ENCODE measurements around the gene C17orf113.
"Not testable (repeated sequence)": the region's sequence is repeated elsewhere in the genome, so short reads cannot be mapped to it uniquely, and the experiment has no call there.

Gene C17orf113

DNA sequence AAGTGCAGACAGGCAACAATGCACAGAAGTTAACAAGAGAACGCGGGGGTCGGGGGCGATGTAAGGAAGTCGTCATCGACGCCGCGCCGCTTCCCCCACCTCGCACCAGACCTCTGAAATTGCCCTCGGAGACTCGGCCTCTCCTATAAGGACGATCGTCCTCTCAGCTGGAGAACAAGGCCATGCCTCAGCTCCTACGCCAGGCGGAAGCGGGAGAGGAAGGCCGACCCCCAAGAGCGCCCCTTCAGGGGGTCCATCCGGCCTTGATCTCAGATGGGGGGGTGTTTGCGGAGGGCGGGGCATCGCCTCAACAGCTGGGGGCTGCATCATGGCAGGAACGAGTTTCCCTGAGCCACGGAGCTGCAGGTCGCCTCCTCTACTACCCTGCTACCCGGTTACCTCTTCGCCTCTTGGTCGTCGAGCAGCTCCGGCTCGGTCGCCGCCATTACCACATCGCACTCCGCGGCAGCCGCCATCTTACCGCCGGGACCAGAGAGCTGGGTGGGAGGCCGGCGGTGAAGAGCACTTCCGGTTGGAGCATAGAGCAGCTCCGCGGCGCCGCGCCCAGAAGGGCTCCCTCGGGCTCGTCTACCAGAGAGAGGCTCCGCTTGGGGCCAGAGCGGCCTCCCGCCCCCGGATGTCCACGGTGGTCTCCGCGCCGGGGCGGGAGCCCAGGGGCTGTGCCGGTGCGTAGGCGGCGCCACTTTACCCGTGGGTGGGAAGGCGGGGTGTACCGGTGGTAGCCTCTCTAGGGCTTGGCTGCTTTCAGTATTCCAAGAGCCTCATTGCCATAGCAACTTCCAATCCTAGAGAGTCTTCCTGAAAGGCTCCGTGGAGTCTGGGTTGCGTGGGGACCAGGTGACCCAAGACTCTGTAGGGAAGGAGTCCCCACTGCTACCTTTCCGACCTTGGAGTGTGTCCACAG is 33.2 kb downstream of the C17orf113 start, which contains the start of gene DNAJC7:
DNAJC7 (minus strand) TSS at position 499 of the 925 bp plus-strand sequence; CDS start at position 476, 23 bp downstream.
- peak; percentile 93 for DNase-seq (ENCODE audit: low spot score)

DNA sequence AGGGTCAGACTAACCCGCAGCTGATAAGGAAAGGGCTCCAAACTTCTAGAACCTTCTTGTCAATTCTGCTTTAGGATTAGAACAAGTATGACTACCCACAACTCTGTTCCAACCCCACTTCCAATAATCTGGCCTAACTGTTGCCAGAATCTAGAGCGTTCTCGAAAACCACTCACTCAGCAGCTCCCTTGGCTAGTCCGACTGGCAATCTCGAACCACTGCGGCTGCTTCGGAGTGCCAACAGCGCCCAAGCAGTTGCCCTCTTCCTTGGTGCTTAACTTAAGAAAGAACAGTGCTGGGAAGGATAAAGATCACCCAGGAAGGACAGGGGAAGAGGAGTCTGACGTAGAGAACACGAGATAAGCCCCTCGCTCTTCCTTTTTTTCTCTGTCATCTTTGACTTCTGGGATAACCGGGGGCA is 34.0 kb downstream of the C17orf113 start:
- peak; percentile 25 for DNase-seq (ENCODE audit: low spot score)

DNA sequence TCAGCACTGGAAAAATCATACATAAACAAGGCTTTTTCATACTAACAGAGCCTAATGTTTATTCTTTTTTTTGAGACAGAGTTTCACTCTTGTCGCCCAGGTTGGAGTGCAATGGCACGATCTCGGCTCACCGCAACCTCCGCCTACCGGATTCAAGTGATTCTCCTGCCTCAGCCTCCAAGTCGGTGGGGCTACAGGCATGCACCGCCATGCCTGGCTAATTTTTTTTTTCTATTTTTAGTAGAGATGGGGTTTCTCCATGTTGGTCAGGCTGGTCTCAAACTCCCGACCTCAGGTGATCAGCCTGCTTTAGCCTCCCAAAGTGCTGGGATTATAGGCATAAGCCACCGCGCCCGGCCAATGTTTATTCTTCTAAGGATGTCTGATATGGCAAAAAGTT is 36.7 kb downstream of the C17orf113 start:
- not testable (repeated sequence) for DNase-seq (ENCODE audit: low spot score)

DNA sequence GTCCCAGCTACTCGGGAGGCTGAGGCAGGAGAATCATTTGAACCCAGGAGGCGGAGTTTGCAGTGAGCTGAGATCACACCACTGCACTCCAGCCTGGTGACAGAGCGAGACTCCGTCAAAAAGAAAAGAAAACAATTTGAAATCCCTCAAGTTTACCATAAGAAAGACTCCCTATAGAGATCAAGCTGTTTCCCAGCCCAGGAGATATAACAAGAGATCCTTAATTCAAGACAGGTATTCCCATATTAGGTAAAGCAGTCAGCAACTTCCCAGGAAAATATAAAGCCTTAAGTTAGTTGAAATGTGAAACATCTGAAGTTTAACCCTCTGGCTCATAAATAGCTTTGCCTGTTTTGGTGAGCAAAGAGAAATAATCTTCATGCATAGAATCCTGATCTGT is 38.0 kb downstream of the C17orf113 start:
- DNase-seq (ENCODE audit: low spot score): not testable (repeated sequence)

DNA sequence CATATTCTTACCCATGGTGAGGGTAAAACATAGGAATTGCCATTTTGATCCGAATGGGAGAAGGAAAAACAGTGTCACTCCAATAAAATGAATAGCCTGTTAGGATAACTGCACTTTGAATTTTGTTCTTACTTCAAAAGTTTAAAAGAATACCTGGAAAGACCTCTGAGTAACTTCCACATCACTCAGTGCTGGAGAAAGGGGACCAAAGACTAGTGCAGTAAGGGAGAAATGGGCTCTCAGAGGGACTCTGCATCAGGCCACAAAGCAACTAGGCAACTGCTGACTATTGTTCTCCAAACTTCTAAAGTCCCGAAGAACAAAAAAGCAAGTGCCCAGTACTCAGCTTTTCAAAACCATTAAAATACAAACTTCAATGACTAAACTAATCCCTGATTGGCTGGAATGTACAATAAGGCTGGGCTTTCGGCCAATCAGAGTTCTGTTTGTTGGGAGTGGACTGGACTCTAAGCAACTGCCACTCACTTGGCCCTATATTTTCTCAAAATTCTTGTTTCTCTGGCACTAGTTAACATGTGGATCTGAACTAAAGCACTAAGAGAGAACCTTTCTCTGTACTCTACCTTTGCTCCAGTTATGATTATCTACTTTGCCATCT is 39.4 kb downstream of the C17orf113 start:
- peak; percentile 26 for DNase-seq (ENCODE audit: low spot score)

DNA sequence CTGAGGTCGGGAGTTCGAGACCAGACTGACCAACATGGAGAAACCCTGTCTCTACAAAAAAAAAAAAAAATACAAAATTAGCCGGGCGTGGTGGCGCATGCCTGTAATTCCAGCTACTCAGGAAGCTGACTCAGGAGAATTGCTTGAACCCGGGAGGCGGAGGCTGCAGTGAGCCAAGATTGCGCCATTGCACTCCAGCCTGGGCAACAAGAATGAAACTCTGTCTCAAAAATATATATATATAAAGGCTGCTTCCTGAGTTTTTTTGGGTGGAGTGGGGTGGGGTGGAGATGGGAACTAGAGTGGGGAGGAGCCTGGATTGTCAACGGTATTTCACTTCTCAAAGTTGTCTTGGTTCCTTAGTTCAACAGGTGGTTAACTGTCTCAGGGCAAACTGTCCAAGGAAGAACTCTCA is 40.1 kb downstream of the C17orf113 start:
- DNase-seq (ENCODE audit: low spot score): peak; percentile 46

DNA sequence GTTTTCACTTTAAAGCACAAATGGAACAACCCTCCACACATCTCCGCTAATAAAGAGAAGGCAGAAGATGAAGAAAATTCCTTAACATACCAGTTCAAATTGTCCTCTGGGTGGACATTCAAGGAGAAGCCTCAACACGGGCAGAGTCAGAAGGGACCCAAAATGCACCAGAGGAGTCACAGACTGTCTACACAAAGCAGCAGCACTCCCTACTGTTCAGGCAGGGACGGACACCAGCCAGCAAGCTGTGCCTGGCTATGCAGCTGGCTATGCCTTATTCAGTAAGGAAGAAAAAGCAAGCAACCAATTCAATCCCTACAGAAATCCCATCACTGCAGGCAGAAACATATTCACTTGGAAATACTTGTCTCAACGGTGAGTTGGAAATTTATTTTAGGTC is 41.2 kb downstream of the C17orf113 start:
- no peak for DNase-seq (ENCODE audit: low spot score)

DNA sequence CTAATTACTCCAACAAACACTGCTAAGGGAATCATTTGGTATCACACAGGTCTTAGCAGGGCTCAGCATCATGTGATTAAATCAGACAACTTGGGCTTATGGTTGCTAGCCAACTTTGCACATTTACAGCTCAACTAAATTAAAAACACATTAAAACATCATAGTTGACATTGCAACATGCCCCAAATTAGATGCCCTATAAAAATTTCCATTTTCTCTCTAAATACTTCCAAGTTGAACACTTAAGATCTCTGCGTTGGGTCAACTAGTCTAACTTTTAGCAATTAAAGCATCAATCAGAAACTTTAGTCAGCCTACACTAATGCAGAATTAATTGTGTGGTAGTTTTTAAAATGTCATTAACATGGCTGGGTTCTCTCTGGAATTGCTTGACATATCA is 45.2 kb downstream of the C17orf113 start:
- DNase-seq (ENCODE audit: low spot score): no peak

DNA sequence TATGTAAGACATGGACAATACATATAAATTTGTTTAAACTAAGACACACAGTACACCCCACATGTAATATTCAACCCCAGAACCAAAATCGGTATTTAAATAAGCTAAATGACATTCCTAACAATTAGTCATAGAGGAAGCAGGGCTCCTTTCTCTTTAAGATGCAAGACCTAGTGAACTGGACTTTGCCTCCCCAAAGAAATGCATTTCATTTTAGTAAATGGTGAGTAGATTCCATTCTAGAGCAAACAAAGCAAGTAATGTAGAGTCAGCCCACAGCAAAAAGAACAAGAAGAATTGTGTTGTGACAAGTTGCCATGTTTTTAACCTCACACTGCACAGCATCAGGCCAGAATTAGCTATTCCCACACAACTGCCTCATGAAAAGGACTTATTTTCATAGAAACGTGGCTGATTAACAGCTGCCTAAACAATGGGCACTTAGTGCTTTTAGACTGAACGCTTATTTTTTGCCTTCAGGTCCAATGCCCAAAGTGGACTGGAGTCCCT is 47.6 kb downstream of the C17orf113 start:
- peak; percentile 67 for DNase-seq (ENCODE audit: low spot score)

DNA sequence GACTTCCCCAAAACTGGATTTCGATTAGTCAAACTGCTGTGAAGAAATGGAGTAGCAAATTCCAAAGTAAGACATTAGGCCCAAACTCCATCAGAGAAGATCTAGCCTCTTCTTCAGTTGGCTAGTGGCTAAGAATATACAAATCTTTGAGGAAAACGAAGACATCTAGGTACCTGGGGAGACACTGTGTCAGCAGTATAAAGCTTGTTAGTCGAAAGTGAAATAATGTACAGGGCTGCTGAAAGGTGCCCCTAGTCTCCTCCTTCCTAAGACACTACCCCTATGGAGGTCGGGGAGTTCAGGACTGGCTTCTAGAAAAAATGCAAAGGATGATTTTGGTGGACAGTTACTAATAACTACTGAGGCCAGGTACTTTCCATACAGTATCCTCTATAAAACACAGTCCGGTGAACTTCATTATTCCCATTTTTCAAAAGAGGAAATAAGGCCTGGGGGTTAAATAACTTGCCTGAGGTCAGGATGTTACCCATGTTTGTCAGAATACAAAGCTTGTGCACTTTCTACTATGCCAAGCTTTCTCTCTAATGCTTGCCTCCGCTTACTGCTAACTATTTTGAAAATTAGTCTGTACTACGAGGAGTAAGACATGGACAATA is 48.1 kb downstream of the C17orf113 start:
- no peak for DNase-seq (ENCODE audit: low spot score)

DNA sequence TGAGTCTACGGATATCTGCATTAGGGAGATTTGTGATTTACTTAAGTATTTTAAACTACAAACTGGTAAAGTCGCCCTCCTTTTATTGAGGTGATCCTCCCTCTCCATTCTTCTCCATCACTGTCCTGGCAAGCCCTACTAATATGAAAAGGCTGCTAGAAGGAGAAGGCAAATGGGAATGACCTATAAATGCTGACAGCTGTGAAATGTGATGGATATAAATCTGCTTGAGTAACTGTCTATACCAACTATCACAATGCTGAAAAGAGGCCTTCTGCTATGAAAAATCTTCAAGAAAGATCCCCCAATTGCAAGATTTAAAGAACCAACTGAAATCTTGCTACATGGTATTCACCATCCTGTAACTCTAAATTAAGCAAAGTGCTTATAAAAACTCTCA is 48.7 kb downstream of the C17orf113 start:
- no peak for DNase-seq (ENCODE audit: low spot score)

DNA sequence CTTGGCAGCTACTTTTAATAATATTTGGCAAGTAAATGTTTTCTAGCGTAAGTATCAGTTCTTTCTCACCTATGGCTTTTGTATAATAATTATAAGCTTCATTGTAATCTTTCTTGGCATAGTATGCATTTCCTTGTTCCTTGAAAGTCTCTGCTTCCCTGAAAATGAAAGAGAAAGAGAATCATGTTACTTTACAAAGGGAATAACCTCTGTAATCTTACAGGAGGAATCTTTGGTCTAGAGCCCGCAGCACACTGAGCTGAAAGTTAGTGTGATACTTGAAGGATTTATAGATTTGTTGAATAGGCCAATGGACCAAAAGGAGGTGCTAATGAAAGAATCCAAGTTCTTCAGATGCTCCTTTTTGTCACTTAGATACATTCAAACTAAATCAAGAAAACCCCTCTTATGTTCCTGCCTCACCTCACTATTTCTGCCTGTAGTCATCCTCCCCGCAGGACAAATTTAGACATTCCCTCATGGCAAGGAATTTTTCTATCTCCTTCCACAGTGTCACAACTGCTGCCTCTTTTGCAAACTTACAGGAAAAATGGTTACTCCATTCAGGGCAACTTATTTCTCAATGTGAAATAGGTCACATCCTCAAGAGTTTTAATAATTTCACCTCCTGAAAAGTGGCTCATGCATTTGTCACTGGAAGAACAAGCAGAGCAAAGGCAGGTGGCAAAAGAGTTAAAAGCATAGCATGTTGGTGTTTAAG is 49.8 kb downstream of the C17orf113 start:
- no peak for DNase-seq (ENCODE audit: low spot score)

DNA sequence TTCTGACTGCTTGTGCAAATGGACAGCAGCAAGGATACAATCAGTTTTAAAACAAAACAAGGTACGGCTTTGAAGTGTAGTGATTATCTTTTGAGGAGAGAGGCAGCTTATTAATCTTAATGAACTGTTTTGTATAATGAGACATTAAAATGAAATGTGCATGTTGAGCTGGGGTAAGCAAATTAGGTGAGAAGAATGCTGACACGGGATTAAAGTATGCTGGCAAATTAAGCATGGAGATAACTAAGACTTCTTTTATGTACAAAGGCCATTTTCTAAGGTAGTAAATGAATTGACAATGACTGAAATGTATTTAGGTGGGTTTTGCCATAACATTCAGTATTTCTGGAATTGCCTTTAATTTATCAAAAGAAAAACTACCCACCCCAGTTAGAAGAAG is 51.9 kb downstream of the C17orf113 start:
- DNase-seq (ENCODE audit: low spot score): no peak

DNA sequence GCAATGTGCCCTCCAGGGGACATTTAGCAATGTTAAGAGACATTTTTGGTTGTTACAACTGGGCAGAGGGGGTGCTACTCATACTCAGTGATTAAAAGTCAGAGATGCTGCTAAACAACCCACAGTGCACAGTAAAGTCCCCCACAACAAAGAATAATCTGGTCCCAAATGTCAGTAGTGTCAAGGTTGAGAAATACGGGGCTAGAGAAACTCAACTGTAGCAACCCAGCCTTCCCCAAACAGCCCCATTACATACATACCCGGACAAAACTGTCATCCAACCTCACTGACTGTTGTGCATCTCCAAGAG is 53.6 kb downstream of the C17orf113 start:
- no peak for DNase-seq (ENCODE audit: low spot score)

DNA sequence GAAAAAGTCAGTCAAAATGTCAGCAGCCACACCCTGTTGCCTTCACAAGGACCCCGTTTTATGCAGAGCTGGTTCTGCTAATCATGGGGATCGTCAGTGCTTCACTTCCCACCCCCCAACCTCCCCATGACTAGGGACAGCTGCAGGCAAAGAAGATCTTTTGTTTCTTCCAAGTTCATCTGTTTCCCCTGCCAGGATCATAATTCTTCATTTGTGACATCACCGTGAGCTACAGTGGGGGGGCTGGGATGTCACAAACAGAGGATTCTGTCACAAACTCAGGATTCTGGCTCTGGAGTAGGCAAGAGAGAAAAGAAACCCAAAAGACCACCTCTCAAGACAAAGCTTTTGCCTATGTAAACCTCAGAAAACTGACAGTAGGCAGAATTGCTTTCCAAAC is 57.8 kb downstream of the C17orf113 start:
- DNase-seq (ENCODE audit: low spot score): no peak

DNA sequence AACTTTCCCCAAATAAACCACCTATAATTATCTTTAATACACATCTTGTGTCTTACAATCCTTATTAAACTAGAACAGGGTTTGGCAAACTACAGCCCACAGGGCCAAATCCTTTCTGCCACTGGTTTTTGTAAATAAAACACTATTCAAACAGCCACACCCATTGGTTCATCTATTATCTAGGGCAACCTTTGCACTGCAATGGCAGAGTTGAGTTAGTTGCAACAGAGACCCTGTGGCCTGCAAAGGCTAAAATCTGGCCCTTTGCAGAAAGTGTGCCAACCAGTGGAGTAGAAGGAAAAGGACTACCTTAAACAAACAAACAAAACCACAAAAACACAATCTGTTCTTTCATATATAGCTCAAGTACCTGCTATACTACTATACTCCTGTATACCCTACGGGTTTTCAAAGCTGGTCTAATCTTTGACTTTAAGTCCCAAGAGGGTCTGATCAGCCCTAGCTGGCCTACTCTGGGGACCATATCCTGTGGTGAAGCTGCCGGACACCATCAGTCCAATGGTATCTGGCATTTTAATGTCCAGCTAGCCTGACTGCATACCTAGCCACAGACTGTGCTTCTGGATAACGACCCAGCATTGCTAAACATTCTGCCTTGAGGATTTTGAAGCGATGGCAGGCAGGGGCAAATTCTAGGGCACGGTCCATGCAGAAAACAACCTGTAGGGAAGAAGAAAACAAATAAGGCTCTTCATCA is 60.5 kb downstream of the C17orf113 start:
- DNase-seq (ENCODE audit: low spot score): no peak

DNA sequence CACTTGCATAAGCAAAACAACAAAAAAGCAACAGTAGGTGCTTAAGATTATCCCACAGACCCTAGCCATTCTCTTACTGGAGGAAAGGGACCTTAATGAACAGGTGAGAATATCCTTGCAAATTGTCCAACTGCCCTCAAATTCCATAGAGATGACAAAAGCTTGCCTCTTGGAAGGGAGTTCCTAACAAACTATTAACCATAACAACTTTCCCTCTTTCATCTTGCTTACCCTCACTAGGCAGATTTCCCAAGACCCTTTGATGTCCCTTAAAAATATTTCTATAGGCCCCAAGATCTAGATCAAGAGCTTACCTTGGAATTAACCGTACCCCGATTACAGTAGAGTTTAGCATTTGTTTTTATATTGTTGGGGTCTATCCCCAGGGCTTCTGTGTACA is 62.0 kb downstream of the C17orf113 start:
- no peak for DNase-seq (ENCODE audit: low spot score)
